Thymus (tissue), 11 donors: ENCODE results near the gene KCNAB1. TPM values are rescaled to one million over a fixed set of nuclear protein-coding genes. Genes with fewer than 3 reads are reported as not detected.

Experiments
- DNase-seq, 9 donors: peaks; one replicate each; pipeline ENCODE4 v3.0.0-alpha.2; 2013; ENCODE audit warnings: low spot score in 9 of 9, low read depth in 6 of 9, missing footprints in 1 of 9
- H3K27ac ChIP-seq, 2 donors: one replicate each; pipeline ENCODE4 v1.5.1; 2013; ENCODE audit warnings: control low read depth in 1 of 2, low read depth in 1 of 2, low read length in 1 of 2, mild to moderate bottlenecking in 1 of 2, moderate library complexity in 1 of 2
- H3K27me3 ChIP-seq, 2 donors: one replicate each; pipeline ENCODE4 v1.5.1; 2013; ENCODE audit warnings: low read length in 1 of 2; ENCODE audit not compliant: control insufficient read depth in 2 of 2, insufficient read depth in 1 of 2
- H3K36me3 ChIP-seq, 2 donors: one replicate each; pipeline ENCODE4 v1.5.1; 2013; ENCODE audit warnings: low read length in 1 of 2, mild to moderate bottlenecking in 1 of 2, moderate library complexity in 1 of 2; ENCODE audit not compliant: control insufficient read depth in 2 of 2, insufficient read depth in 2 of 2
- H3K4me1 ChIP-seq, 2 donors: one replicate each; pipeline ENCODE4 v1.5.1; 2013; ENCODE audit warnings: low read length in 2 of 2; ENCODE audit not compliant: control insufficient read depth in 2 of 2, insufficient read depth in 2 of 2
- H3K4me3 ChIP-seq, 2 donors: one replicate each; pipeline ENCODE4 v1.5.1; 2013; ENCODE audit warnings: low read length in 2 of 2, control low read depth in 1 of 2, mild to moderate bottlenecking in 1 of 2
- H3K9me3 ChIP-seq, 2 donors: one replicate each; pipeline ENCODE4 v1.5.1; 2013; ENCODE audit warnings: low read length in 1 of 2, mild to moderate bottlenecking in 1 of 2; ENCODE audit not compliant: control insufficient read depth in 2 of 2, insufficient read depth in 1 of 2
- WGBS: extraction: QIAGEN DNeasy Blood & Tissue Kit; methylation state at CpG from one replicate; pipeline ENCODE4 v1.1.7; 2013; 5-methylcytosine and 5-hydroxymethylcytosine counted together
- polyA plus RNA-seq: library from polyadenylated mRNA; stranded (reverse); fragments of 200-250 nt; gene quantifications from one replicate; pipeline ENCODE4 v1.2.3, GENCODE V29; 2013
- total RNA-seq: library from RNA; stranded (reverse); fragments of 120-200 nt; gene quantifications from one replicate; pipeline ENCODE4 v1.2.4, GENCODE V29; 2013
- donor health status: healthy.

The KCNAB1 gene
- total and polyA plus RNA-seq, 2 donors, result 1.0 to 4.0 TPM

DNA sequence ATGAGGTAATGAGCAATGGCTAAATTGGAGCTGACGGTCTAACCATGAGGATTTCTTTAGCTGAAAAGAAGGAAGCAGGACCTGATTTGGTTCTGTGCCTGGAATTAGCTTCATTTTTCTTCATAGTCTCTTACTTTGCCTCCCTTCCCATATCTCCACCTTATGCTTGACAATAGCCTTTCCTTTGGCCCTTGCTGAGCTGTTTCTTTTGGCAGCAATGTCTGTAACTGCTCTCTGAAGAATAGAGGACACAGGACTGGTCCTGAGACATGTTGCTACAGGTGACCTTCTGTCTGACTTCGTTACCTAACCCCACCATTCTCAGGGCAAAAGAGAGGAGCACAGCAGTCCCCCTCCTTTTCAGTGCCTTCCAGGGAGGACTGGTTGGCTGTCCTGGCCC, 312.2 kb downstream of the KCNAB1 start:
- Histone ChIP-seq H3K27me3 (no peaks in the 10 kb centered on the region), H3K36me3 (no peaks in the 10 kb centered on the region), H3K27ac (peak overlapping the region in 1 of 2 donors; percentile 44), H3K4me1 (no peaks in the 10 kb centered on the region), H3K4me3 (no peak overlapping the region), H3K9me3 (no peaks in the 10 kb centered on the region)
- no peak for DNase-seq
- 88% methylated on average over 2 of the region's 2 CpGs for WGBS

DNA sequence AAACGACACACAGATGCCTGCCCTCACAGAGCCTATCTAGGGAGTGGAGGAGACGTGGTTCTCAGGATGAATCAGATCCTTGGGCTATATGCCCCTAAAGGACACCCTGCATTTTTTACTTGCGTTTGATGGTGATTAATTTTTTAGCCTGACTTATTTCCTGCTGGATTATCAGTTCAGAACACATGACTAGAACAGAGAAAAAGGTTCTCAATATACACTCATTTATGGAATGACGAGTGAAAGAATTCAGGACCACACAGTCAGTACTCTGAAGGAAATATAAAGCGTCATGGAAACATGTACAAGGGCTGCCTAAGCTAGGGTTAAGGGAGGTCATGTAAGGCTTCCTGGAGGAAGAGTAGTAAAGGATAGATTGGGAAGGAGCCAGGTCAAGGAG, 312.8 kb downstream of the KCNAB1 start:
- no peaks in the 10 kb centered on the region for H3K4me1 ChIP-seq
- DNase-seq, result no peak
- H3K36me3 ChIP-seq, result no peaks in the 10 kb centered on the region
- H3K27me3 ChIP-seq, result no peaks in the 10 kb centered on the region
- H3K4me3 ChIP-seq, result no peak overlapping the region
- peak overlapping the region in 1 of 2 donors; percentile 44 for H3K27ac ChIP-seq
- H3K9me3 ChIP-seq, result no peaks in the 10 kb centered on the region
- 89% methylated on average over 5 of the region's 5 CpGs for WGBS

DNA sequence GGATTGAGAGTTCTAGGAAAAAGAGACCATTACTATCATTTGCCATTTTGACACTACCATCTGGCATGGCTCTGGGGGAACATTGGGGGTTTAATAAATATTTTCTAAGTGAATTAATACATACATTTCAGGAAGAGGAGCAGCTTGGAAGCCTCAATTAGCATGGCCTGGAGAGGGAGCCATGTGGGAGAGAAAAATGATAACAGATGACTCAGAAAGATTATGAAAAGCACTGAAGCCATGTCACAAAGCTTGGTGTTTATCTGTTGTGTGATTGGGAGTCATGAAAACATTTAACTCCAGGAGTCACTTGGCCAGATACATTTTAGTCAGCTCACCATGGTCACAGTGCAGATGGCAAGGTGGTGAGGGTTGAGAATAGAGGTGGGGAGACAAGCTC, 313.5 kb downstream of the KCNAB1 start:
- Histone ChIP-seq H3K4me3 (no peak overlapping the region), H3K4me1 (no peaks in the 10 kb centered on the region), H3K27ac (peak overlapping the region in 1 of 2 donors; percentile 1), H3K9me3 (no peaks in the 10 kb centered on the region), H3K36me3 (no peaks in the 10 kb centered on the region), H3K27me3 (no peaks in the 10 kb centered on the region)
- no peak for DNase-seq

DNA sequence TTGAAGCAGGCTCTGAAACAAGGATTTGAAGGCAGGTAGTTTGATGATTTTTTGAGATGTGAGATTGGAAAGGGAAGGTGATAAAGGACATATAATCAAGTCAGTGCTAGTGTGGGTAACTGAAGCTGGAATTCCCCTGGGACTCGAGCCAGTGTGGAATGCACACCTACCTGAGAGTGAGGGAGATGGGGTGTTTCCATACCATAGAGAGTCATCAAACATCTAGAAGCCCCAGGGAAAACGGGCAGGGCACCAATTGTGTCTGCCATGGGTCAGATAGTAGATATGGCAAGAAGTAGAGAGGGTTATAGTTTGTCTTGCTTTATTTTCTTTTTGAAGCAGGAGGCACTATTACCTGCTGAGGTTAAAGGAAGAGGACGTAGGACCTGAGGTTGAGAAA, 314.5 kb downstream of the KCNAB1 start:
- Histone ChIP-seq H3K36me3 (no peaks in the 10 kb centered on the region), H3K4me1 (no peaks in the 10 kb centered on the region), H3K27me3 (no peaks in the 10 kb centered on the region), H3K9me3 (no peaks in the 10 kb centered on the region), H3K27ac (peak overlapping the region in 1 of 2 donors; percentile 26), H3K4me3 (no peak overlapping the region)
- WGBS, result 82% methylated on average over 3 of the region's 3 CpGs
- no peak for DNase-seq

DNA sequence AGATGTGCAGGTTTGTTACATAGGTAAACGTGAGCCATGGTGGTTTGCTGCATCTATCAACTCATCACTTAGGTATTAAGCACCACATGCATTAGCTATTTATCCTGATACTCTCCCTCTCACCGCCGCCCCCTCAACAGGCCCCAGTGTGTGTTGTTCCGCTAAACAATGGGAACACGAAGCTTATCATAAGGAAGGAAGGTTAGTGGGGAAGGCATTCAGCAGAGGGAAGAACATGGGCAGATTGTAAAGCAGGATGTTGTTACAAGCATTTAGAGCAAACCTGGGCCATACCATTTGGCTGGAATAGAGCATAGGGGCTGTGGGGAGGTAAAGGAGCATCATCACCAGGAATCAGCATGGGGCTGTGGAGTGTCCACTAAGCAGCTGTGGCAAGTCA, 322.7 kb downstream of the KCNAB1 start:
- DNase-seq, result no peak
- H3K36me3 ChIP-seq, result no peaks in the 10 kb centered on the region
- H3K27ac ChIP-seq, result no peak overlapping the region
- H3K27me3 ChIP-seq, result no peaks in the 10 kb centered on the region
- no peak overlapping the region for H3K4me3 ChIP-seq
- H3K4me1 ChIP-seq, result no peaks in the 10 kb centered on the region
- no peaks in the 10 kb centered on the region for H3K9me3 ChIP-seq
- 94% methylated on average over 5 of the region's 5 CpGs for WGBS

DNA sequence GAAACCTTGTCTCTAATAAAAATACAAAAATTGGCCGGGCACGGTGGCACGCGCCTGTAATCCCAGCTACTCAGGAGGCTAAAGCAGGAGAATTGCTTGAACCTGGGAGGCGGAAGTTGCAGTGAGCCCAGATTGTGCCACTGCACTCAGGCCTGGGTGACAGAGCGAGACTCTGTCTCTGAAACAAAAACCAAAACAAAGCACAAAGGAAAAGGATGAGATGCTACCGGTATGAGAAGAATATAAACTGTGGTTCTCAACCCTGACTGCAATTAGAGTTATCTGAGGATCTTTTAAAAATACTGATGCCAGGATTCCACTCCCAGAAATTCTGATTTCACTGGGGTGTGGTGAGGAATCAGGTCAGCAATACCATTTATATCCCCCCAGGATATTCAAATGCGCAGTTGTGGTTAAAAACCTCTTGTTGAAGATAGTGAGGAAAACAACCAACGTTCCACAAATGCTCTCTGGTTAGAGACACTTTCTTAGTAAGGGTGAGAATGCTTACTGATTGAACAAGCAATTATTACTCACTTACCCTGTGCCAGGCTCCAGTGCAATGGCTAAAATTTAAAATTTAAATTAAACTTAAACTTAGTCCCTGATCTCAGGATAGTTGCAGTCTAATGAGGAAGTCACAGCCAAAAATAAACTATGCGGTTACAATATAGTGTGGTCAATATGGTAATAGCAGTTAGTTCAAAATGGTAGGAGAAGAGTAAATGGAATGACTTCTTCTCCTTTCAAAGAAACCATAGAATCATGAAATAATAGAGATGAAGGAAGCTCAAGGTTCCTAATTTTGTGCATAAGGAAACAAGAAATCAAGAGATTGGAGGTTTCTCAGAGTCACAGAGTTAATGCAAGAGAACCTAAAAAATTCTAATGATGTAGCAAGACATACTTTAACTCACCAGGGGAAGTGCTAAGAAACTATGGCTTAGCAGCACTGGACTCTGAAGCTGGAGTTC, 325.0 kb downstream of the KCNAB1 start:
- Histone ChIP-seq H3K4me3 (no peak overlapping the region), H3K27me3 (no peaks in the 10 kb centered on the region), H3K36me3 (no peaks in the 10 kb centered on the region), H3K4me1 (no peaks in the 10 kb centered on the region), H3K9me3 (no peaks in the 10 kb centered on the region), H3K27ac (no peak overlapping the region)
- no peak for DNase-seq
- WGBS, result 88% methylated on average over 10 of the region's 10 CpGs

DNA sequence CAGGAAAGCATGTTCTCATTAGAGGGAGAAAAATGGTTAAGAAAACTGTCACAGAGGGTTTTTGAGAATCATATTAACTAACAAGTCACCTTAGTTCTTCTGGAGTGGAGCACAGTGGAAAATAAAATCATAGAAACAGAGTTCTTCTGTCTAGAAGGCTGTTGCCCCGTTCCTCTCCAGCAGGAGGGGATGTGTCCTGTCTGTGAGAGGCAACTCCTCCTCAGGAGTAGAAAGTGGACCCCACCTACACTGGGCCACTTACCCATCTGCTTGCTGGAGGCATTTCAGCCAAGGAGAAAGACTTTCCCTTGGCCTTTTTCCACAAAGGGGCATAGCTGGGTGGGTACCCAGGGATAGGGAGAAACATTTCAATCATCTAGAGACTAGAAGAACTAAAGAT, 327.9 kb downstream of the KCNAB1 start:
- Histone ChIP-seq H3K9me3 (no peaks in the 10 kb centered on the region), H3K4me1 (no peaks in the 10 kb centered on the region), H3K4me3 (no peak overlapping the region), H3K27ac (no peak overlapping the region), H3K27me3 (no peaks in the 10 kb centered on the region), H3K36me3 (no peaks in the 10 kb centered on the region)
- 72% methylated on average over 1 of the region's 1 CpG for WGBS
- peak in 3 of 9 donors; percentile 7 to 32 (median 15) for DNase-seq

DNA sequence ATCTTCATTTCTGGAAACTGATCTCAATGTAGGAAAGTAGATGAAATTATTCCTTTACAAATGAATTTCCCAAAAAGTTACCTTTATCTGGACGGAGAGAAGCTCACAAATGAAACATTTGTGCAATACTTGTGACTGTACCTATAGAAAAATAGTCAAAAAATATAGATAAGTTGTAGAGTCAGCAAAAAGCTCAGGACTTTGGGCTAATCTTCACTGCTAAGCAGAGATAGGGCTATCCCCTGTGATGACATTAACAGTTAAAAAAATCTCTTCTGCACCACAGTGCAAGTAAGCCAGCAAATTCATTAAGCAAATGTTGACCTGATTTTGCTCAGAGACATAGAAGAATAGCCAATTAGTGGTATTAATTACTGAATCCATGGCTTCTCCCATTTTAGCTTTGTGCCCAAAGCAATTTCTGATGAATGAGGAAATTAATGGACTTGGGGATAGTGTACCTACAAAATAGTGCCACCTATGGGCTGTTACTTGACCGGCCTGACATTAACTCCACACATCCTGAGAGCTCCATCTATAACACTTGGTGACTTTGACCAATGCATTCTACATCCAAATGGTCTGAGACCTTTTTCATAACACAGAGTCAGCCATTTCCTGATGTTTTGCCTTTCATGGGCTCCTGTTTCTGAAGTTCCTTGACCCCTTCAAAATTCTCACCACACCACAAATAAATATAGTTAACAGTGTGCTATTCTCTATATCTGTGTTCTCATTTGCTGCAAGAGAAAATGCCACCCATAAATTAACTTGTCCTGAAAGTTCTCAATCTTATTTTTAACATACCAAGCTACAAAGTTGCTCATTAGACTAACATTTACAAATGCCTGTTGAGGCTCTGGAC, 329.6 kb downstream of the KCNAB1 start:
- peak in 3 of 9 donors; percentile 6 to 34 (median 8) for DNase-seq
- 58% methylated on average over 2 of the region's 2 CpGs for WGBS
- Histone ChIP-seq H3K4me1 (no peaks in the 10 kb centered on the region), H3K4me3 (no peak overlapping the region), H3K27ac (no peak overlapping the region), H3K27me3 (no peaks in the 10 kb centered on the region), H3K36me3 (no peaks in the 10 kb centered on the region), H3K9me3 (no peaks in the 10 kb centered on the region)

DNA sequence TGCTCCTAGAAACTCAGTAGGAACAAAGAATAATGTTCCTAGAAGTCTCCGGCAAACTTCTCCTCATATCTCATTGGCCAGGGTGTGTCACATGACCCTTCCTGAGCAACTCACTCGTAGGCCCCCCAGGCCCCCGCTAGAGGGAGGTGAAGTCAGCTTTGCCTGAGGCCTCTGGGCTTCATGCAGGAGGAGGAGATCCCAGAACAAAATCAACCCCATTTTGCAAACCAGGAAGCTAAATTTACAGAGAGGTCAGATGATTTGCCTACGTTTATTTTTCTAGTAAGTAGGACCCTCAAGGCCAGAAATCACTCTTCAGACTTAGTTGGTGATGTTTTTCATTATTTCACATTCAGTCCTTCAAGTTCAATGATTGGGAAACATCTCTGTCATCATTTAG, 335.5 kb downstream of the KCNAB1 start:
- no peaks in the 10 kb centered on the region for H3K4me1 ChIP-seq
- H3K36me3 ChIP-seq, result no peaks in the 10 kb centered on the region
- no peak overlapping the region for H3K4me3 ChIP-seq
- H3K27me3 ChIP-seq, result no peaks in the 10 kb centered on the region
- no peak overlapping the region for H3K27ac ChIP-seq
- H3K9me3 ChIP-seq, result no peaks in the 10 kb centered on the region
- WGBS, result 97% methylated on average over 4 of the region's 4 CpGs
- DNase-seq, result no peak
